KMS-11 (cell line): ENCODE data around the gene SHH.

Experiments
- H2AFZ ChIP-seq: fragments of 200-600 bp; sonication (generic); 2 replicates; pipeline ENCODE4 v1.6.1; 2016; ENCODE audit warnings: antibody characterized with exemption, mixed run types, low read depth
- H3K27ac ChIP-seq: fragments of 200-600 bp; sonication (generic); 2 replicates; pipeline ENCODE4 v1.6.1; 2016; ENCODE audit warnings: mild to moderate bottlenecking, mixed run types
- H3K27me3 ChIP-seq: fragments of 200-600 bp; sonication (generic); 2 replicates; pipeline ENCODE4 v1.6.1; 2017; ENCODE audit warnings: mild to moderate bottlenecking, low read depth, mixed run types, moderate library complexity; ENCODE audit not compliant: insufficient read depth
- H3K36me3 ChIP-seq: fragments of 200-600 bp; sonication (generic); 2 replicates; pipeline ENCODE4 v1.6.1; 2017; ENCODE audit warnings: mild to moderate bottlenecking, mixed run types; ENCODE audit not compliant: insufficient read depth
- H3K4me1 ChIP-seq: fragments of 200-600 bp; sonication (generic); 2 replicates; pipeline ENCODE4 v1.6.1; 2016; ENCODE audit warnings: mild to moderate bottlenecking, low read depth, mixed run types; ENCODE audit not compliant: poor library complexity, severe bottlenecking
- H3K4me2 ChIP-seq: fragments of 200-600 bp; sonication (generic); 2 replicates; pipeline ENCODE4 v1.7.0; 2016; ENCODE audit warnings: mild to moderate bottlenecking, mixed run types
- H3K4me3 ChIP-seq: fragments of 200-600 bp; sonication (generic); IDR thresholded peaks from 2 replicates; pipeline ENCODE4 v1.6.1; 2017; ENCODE audit warnings: low read depth, low read length, mixed read lengths; ENCODE audit not compliant: insufficient read depth
- H3K79me2 ChIP-seq: fragments of 200-600 bp; sonication (generic); 2 replicates; pipeline ENCODE4 v1.6.1; 2016; ENCODE audit warnings: low read depth, mixed run types; ENCODE audit not compliant: insufficient read depth
- H3K9ac ChIP-seq: fragments of 200-600 bp; sonication (generic); 2 replicates; pipeline ENCODE4 v1.6.1; 2016; ENCODE audit warnings: mild to moderate bottlenecking, mixed run types
- H4K20me1 ChIP-seq: fragments of 200-600 bp; sonication (generic); 2 replicates; pipeline ENCODE4 v1.6.1; 2016; ENCODE audit warnings: mild to moderate bottlenecking, mixed run types; ENCODE audit not compliant: insufficient read depth
- CTCF ChIP-seq: fragments of 200-600 bp; sonication (generic); conservative IDR thresholded peaks from 2 replicates; pipeline ENCODE4 v1.6.1; 2017; ENCODE audit warnings: low read depth, mild to moderate bottlenecking, antibody characterized with exemption, low read length, moderate library complexity, mixed read lengths

The SHH gene

GRCh38 chr7:155785536-155785935 lies 26.7 kb downstream of the SHH start:
- no peak for TF ChIP-seq CTCF
- no peak overlapping the region for H3K27ac ChIP-seq
- H4K20me1 ChIP-seq: no peaks in the 10 kb centered on the region
- H3K9ac ChIP-seq: no peak overlapping the region
- no peak overlapping the region for H3K4me2 ChIP-seq
- no peak overlapping the region for H3K4me3 ChIP-seq
- H3K4me1 ChIP-seq: no peaks in the 10 kb centered on the region
- H2AFZ ChIP-seq: no peak overlapping the region
- H3K36me3 ChIP-seq: 0 out of 2 replicates have a peak, but pooled peaks cover 2% of the 10 kb centered on the region
- H3K27me3 ChIP-seq: no peaks in the 10 kb centered on the region
- H3K79me2 ChIP-seq: no peaks in the 10 kb centered on the region

- no peak overlapping the region for H3K4me3 ChIP-seq
- H4K20me1 ChIP-seq: no peaks in the 10 kb centered on the region
These were observed 29.8 kb downstream of the SHH start for GRCh38 chr7:155782466-155782865.

GRCh38 chr7:155781433-155781832 lies 30.8 kb downstream of the SHH start:
- Histone ChIP-seq H3K27me3 (no peaks in the 10 kb centered on the region), H3K4me2 (no peak overlapping the region), H3K4me3 (no peak overlapping the region), H2AFZ (no peak overlapping the region), H3K36me3 (0 out of 2 replicates have a peak, but pooled peaks cover 2% of the 10 kb centered on the region), H3K4me1 (no peaks in the 10 kb centered on the region), H3K27ac (no peak overlapping the region), H4K20me1 (no peaks in the 10 kb centered on the region), H3K9ac (no peak overlapping the region), H3K79me2 (no peaks in the 10 kb centered on the region)
- TF ChIP-seq CTCF: no peak

More at GRCh38 chr7:155782466-155782865, 29.8 kb downstream of the SHH start:
- Histone ChIP-seq H3K36me3 (0 out of 2 replicates have a peak, but pooled peaks cover 2% of the 10 kb centered on the region), H2AFZ (no peak overlapping the region), H3K79me2 (no peaks in the 10 kb centered on the region), H3K27me3 (no peaks in the 10 kb centered on the region), H3K4me1 (no peaks in the 10 kb centered on the region), H3K27ac (no peak overlapping the region), H3K9ac (no peak overlapping the region), H3K4me2 (no peak overlapping the region)
- no peak for TF ChIP-seq CTCF

GRCh38 chr7:155780884-155781283 lies 31.4 kb downstream of the SHH start:
- H2AFZ ChIP-seq: no peak overlapping the region

More at GRCh38 chr7:155780884-155781283, 31.4 kb downstream of the SHH start:
- no peaks in the 10 kb centered on the region for H3K79me2 ChIP-seq
- H3K4me1 ChIP-seq: no peaks in the 10 kb centered on the region
- 0 out of 2 replicates have a peak, but pooled peaks cover 2% of the 10 kb centered on the region for H3K36me3 ChIP-seq
- H3K4me2 ChIP-seq: no peak overlapping the region
- H4K20me1 ChIP-seq: no peaks in the 10 kb centered on the region
- no peak overlapping the region for H3K4me3 ChIP-seq
- no peaks in the 10 kb centered on the region for H3K27me3 ChIP-seq
- TF ChIP-seq CTCF: no peak
- no peak overlapping the region for H3K9ac ChIP-seq
- no peak overlapping the region for H3K27ac ChIP-seq
